ENCODE results near the gene FOXN3. TPM values are rescaled to one million over a fixed set of nuclear protein-coding genes. Genes with fewer than 3 reads are reported as not detected.
A peak's percentile ranks its signal among the peaks of the same experiment; 100 is the strongest.

FOXN3 gene
- total RNA-seq, 4 donors from 2014 or later: 129 to 213 (median 163) TPM

- no peaks in the 10 kb centered on the region for H3K9me3 ChIP-seq
- peaks cover 0 to 5% (median 0%) of the 10 kb centered on the region in 4 donors for H3K4me1 ChIP-seq
- H3K36me3 ChIP-seq: peaks cover 0 to 21% (median 0%) of the 10 kb centered on the region in 3 donors
- no peak overlapping the region for H3K27ac ChIP-seq
- no peak for DNase-seq
- no peak overlapping the region for H3K4me3 ChIP-seq
- H3K27me3 ChIP-seq: no peaks in the 10 kb centered on the region
- TF ChIP-seq CTCF (IDR thresholded peaks at IDR 0.05) (no peak), POLR2A (IDR thresholded peaks at IDR 0.05) (no peak)
Measured at GRCh38 chr14:89344920-89345254, 72.1 kb downstream of the FOXN3 start.

- H3K9me3 ChIP-seq: no peaks in the 10 kb centered on the region
- no peak overlapping the region for H3K27ac ChIP-seq
- H3K36me3 ChIP-seq: peaks cover 0 to 8% (median 0%) of the 10 kb centered on the region in 3 donors
- TF ChIP-seq CTCF (IDR thresholded peaks at IDR 0.05): no peak
- TF ChIP-seq POLR2A (IDR thresholded peaks at IDR 0.05): no peak
- H3K4me3 ChIP-seq: no peak overlapping the region
- no peak for DNase-seq
- no peaks in the 10 kb centered on the region for H3K27me3 ChIP-seq
- peaks cover 0 to 20% (median 0%) of the 10 kb centered on the region in 4 donors for H3K4me1 ChIP-seq
Measured at GRCh38 chr14:89343356-89343755, 73.7 kb downstream of the FOXN3 start.

GRCh38 chr14:89342049-89342448 is 75.0 kb downstream of the FOXN3 start:
- TF ChIP-seq POLR2A (IDR thresholded peaks at IDR 0.05) (no peak), CTCF (IDR thresholded peaks at IDR 0.05) (no peak)
- H3K4me3 ChIP-seq: no peak overlapping the region
- peaks cover 0 to 33% (median 0%) of the 10 kb centered on the region in 4 donors for H3K4me1 ChIP-seq
- DNase-seq: no peak
- H3K9me3 ChIP-seq: no peaks in the 10 kb centered on the region
- no peak overlapping the region for H3K27ac ChIP-seq
- no peaks in the 10 kb centered on the region for H3K27me3 ChIP-seq
- H3K36me3 ChIP-seq: no peaks in the 10 kb centered on the region

- no peak for TF ChIP-seq POLR2A (IDR thresholded peaks at IDR 0.05)
- TF ChIP-seq CTCF (IDR thresholded peaks at IDR 0.05): no peak
- Histone ChIP-seq H3K36me3 (no peaks in the 10 kb centered on the region), H3K4me3 (no peak overlapping the region), H3K9me3 (no peaks in the 10 kb centered on the region), H3K4me1 (peaks cover 0 to 36% (median 0%) of the 10 kb centered on the region in 4 donors), H3K27me3 (no peaks in the 10 kb centered on the region), H3K27ac (peak overlapping the region in 2 of 4 donors; percentile 8 to 53)
- no peak for DNase-seq
Measured at GRCh38 chr14:89340200-89341181, 76.5 kb downstream of the FOXN3 start.

- Histone ChIP-seq H3K36me3 (no peaks in the 10 kb centered on the region), H3K4me1 (peaks cover 0 to 36% (median 0%) of the 10 kb centered on the region in 4 donors), H3K27ac (peak overlapping the region; percentile 8 to 53 (median 16)), H3K4me3 (no peak overlapping the region), H3K27me3 (no peaks in the 10 kb centered on the region), H3K9me3 (no peaks in the 10 kb centered on the region)
- no peak for DNase-seq
- TF ChIP-seq POLR2A (IDR thresholded peaks at IDR 0.05) (no peak), CTCF (IDR thresholded peaks at IDR 0.05) (no peak)
Measured at GRCh38 chr14:89339579-89339978, 77.5 kb downstream of the FOXN3 start.
